Measurements from ENCODE around the gene TRMT2A.
A peak's percentile ranks its signal among the peaks of the same experiment; 100 is the strongest.

Gene TRMT2A

DNA sequence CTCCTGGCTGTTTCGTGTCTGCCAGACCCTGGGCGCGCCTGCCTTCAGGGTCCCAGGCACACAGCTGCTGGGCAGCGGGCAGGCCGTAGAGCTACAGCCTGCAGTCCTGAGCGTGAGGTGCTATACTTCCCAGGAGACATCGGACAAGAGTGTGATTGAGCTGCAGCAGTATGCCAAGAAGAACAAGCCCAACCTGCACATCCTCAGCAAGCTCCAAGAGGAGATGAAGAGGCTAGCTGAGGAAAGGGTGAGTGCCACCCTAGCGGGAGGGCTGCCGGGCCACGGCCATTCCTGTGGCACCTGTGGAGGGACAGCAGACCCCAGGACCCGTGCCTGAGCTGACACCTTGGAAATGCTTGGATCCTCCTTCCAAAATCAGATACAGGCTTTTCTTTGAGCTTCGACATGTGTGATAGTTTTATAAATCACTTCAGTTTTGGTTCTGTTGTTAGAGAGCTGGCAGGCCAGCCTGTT lies 8.2 kb downstream of the TRMT2A start:
- Mint-ChIP-seq H3K27me3 (no peaks in the 10 kb centered on the region), H3K9me3 (no peaks in the 10 kb centered on the region), H3K27ac (peak overlapping the region; percentile 65), H3K4me1 (peaks cover 21% of the 10 kb centered on the region), H3K36me3 (peaks cover 29% of the 10 kb centered on the region), H3K4me3 (no peak overlapping the region)
- no peak for ATAC-seq

- peaks cover 33% of the 10 kb centered on the region for H3K36me3 Mint-ChIP-seq
- no peaks in the 10 kb centered on the region for H3K9me3 Mint-ChIP-seq
- H3K4me3 Mint-ChIP-seq = no peak overlapping the region
- no peak for ATAC-seq
- H3K27ac Mint-ChIP-seq = peak overlapping the region; percentile 65
- peaks cover 20% of the 10 kb centered on the region for H3K4me1 Mint-ChIP-seq
- H3K27me3 Mint-ChIP-seq = no peaks in the 10 kb centered on the region
These were observed 8.9 kb downstream of the TRMT2A start for GRCh38 chr22:20107951-20108756.

GRCh38 chr22:20107471-20107901 lies 9.5 kb downstream of the TRMT2A start:
- H3K36me3 Mint-ChIP-seq = peaks cover 34% of the 10 kb centered on the region
- no peaks in the 10 kb centered on the region for H3K27me3 Mint-ChIP-seq
- peak overlapping the region; percentile 65 for H3K27ac Mint-ChIP-seq
- H3K4me1 Mint-ChIP-seq = peaks cover 17% of the 10 kb centered on the region
- no peaks in the 10 kb centered on the region for H3K9me3 Mint-ChIP-seq
- H3K4me3 Mint-ChIP-seq = no peak overlapping the region
- no peak for ATAC-seq

DNA sequence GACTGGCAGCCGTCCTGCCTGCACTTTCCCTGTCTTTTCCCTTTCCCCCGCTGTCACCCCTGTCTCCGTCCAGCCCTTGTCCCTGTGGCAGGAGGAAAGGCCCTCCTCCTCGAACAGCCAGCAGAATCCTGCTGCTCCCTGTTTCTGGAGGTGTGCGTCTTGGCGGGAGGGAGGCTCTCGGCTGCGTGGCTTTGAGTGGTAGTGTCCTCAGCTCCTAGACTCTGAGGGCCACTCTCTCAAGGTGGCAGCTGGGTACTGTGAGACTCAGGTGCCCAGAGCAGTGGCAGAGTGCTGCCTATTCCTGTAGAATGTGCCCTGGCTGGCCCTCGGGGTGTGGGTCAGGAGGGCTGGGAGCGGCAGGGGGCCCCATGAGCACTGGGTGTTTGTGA lies 10.2 kb downstream of the TRMT2A start:
- no peak overlapping the region for H3K4me3 Mint-ChIP-seq
- no peaks in the 10 kb centered on the region for H3K9me3 Mint-ChIP-seq
- no peak overlapping the region for H3K27ac Mint-ChIP-seq
- H3K27me3 Mint-ChIP-seq = no peaks in the 10 kb centered on the region
- no peak for ATAC-seq
- H3K36me3 Mint-ChIP-seq = peaks cover 41% of the 10 kb centered on the region
- H3K4me1 Mint-ChIP-seq = peaks cover 10% of the 10 kb centered on the region

DNA sequence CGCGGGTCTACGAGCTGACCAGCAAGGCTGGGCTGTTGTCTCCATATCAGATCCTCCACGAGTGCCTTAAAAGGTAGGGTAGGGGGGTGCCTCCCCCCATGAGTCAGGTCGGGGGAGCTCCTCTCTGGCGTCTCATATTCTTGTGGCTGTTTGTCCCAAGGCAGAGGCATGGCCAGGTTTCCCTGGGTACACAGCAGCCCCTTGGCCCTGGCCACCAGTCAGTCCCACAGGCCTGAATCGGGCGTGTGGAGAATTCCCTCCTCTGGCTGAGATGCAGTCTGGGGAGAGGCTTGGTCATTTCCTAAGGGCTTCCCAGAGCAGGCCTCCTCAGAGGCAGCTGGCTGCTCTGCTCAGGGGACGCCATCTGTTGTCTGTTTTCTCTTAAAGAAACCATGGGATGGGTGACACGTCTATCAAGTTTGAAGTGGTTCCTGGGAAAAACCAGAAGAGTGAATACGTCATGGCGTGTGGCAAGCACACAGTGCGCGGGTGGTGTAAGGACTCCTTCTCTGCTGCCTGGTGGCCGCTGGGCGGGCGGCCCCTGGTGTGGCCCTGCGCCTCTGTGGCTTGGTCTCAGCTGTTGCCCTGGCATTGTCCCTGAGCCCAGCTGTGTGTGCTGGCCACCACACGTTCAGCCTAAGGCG lies 10.7 kb downstream of the TRMT2A start:
- Mint-ChIP-seq H3K27ac (no peak overlapping the region), H3K36me3 (peaks cover 44% of the 10 kb centered on the region), H3K27me3 (no peaks in the 10 kb centered on the region), H3K4me3 (no peak overlapping the region), H3K4me1 (peaks cover 7% of the 10 kb centered on the region), H3K9me3 (no peaks in the 10 kb centered on the region)
- no peak for ATAC-seq

DNA sequence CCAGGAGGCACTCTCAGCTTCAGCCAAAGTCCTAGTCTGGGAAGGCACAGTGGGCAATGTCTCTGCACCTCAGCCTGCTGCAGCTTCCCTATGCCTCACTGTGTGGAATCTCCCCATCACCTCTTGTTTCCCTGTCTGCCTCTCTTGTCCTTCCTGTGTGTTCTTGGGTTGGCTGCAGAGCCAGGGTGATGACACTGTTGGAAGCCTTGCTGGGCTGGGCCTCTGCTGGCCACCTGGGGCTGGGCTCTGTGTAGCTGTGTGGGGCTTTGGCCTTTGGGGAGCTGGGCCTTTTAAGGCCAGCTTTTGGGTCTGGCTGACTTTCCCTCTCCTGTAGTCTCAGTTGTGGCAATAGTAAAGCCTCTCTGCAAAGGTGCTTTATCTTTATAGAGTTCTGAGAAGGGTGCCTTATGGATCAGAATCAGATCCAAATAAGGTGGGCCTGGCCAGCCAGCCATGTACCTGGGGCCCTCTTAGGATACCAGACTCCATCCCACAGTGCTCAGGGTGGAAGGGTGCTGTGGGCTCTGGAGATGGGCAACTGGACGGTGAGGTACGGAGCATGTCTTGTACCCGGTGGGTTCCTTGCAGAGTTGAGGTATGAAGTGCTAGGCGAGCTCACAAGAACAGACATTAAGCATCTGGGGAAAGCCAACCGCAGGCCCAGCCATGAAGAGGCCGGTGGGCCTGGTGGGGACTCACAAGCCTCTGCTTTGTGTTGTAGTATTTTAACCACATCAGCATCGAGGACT lies 11.4 kb downstream of the TRMT2A start:
- no peak for ATAC-seq
- Mint-ChIP-seq H3K4me1 (peaks cover under 1% of the 10 kb centered on the region), H3K27ac (no peak overlapping the region), H3K4me3 (no peak overlapping the region), H3K36me3 (peaks cover 48% of the 10 kb centered on the region), H3K27me3 (no peaks in the 10 kb centered on the region), H3K9me3 (no peaks in the 10 kb centered on the region)

GRCh38 chr22:20102203-20102780 lies 14.7 kb downstream of the TRMT2A start:
- H3K36me3 Mint-ChIP-seq = peaks cover 54% of the 10 kb centered on the region
- no peak for ATAC-seq
- no peaks in the 10 kb centered on the region for H3K9me3 Mint-ChIP-seq
- no peak overlapping the region for H3K27ac Mint-ChIP-seq
- H3K4me3 Mint-ChIP-seq = no peak overlapping the region
- H3K27me3 Mint-ChIP-seq = no peaks in the 10 kb centered on the region
- H3K4me1 Mint-ChIP-seq = no peaks in the 10 kb centered on the region

GRCh38 chr22:20101638-20102037 lies 15.4 kb downstream of the TRMT2A start:
- Mint-ChIP-seq H3K27me3 (no peaks in the 10 kb centered on the region), H3K36me3 (peaks cover 54% of the 10 kb centered on the region), H3K4me1 (no peaks in the 10 kb centered on the region), H3K27ac (no peak overlapping the region), H3K4me3 (no peak overlapping the region), H3K9me3 (no peaks in the 10 kb centered on the region)
- ATAC-seq = no peak

DNA sequence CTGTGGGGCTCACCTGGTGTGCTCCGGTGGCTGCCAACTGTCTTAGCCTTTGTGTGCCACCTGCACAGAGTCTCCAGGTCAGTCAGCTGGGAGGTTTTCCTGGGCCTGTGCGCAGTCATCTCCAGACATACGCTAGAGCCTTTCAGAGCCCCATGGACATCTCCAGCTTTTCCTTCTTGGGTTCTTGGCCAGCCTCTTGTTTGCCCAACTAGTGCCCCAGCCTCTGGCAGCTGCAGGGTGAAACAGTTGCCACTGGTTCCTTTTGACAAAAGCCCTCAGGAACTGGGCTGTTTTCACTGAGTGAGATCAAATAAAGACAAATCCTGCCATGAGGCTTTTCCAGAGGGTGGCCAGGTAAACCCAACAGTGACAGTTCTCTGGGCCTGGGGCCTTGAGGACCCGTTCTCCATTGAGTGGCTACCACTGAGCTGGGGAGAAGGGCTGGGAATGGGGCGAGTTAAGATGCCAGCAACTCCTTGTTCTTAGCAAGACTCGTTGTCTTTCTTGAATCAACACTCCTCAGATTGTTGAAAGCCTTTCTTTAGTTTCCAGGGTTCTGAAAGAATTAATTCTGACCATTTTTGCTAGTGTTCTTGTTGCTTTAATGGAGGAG lies 17.8 kb downstream of the TRMT2A start:
- Mint-ChIP-seq H3K9me3 (no peaks in the 10 kb centered on the region), H3K4me1 (no peaks in the 10 kb centered on the region), H3K27me3 (no peaks in the 10 kb centered on the region), H3K27ac (no peak overlapping the region), H3K4me3 (no peak overlapping the region), H3K36me3 (peaks cover 73% of the 10 kb centered on the region)
- no peak for ATAC-seq

GRCh38 chr22:20096574-20097420 lies 20.2 kb downstream of the TRMT2A start:
- Mint-ChIP-seq H3K36me3 (peaks cover 79% of the 10 kb centered on the region), H3K9me3 (no peaks in the 10 kb centered on the region), H3K4me1 (no peaks in the 10 kb centered on the region), H3K27me3 (no peaks in the 10 kb centered on the region), H3K27ac (no peak overlapping the region), H3K4me3 (no peak overlapping the region)
- no peak for ATAC-seq

DNA sequence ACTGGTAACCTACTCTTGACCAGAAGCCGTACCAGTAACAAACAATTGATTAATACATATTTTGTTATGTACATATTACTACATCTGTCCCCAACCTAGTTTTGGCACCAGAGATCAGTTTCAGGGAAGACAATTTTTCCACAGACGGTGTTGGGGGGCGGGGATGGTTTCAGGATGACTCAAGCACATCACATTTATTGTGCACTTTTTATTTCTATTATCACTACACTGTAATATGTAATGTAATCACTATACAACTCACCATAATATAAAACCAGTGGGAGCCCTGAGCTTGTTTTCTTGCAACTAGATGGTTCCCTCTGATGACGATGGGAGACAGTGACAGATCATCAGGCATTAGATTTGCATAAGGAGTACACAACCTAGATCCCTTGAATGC lies 21.5 kb downstream of the TRMT2A start:
- no peak for ATAC-seq
- Mint-ChIP-seq H3K4me1 (no peaks in the 10 kb centered on the region), H3K27ac (no peak overlapping the region), H3K36me3 (peaks cover 84% of the 10 kb centered on the region), H3K4me3 (no peak overlapping the region), H3K9me3 (no peaks in the 10 kb centered on the region), H3K27me3 (no peaks in the 10 kb centered on the region)

DNA sequence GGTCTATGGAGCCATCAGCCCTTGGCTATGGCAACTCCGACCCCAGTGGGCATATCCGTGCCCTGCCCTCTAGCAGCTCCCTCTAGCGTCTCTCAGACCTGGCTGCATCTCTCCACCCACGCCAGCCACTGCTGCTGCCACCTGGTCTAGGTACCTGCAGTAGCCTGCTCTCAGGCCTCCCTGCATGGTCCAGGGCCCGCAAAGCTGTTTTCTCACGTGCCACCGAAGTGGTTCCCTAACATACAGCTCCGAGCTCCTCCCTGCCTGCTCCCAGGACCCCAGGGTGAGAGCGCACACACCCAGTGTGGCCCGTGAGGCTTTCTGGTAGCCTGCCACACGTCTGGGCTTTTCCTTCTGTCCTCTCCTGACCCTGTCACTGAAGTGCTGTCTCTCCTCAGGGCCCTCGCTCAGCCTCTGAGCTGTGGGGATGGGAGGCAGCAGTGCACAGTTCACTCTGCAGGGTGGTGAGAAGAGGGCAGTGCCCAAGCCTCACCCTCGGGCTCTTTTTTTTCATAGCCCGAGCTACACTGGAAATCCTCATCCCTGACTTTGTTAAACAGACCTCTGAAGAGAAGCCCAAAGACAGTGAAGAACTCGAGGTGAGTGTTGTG lies 22.7 kb downstream of the TRMT2A start:
- Mint-ChIP-seq H3K4me1 (no peaks in the 10 kb centered on the region), H3K36me3 (peaks cover 89% of the 10 kb centered on the region), H3K4me3 (no peak overlapping the region), H3K27ac (no peak overlapping the region), H3K27me3 (no peaks in the 10 kb centered on the region), H3K9me3 (no peaks in the 10 kb centered on the region)
- no peak for ATAC-seq

DNA sequence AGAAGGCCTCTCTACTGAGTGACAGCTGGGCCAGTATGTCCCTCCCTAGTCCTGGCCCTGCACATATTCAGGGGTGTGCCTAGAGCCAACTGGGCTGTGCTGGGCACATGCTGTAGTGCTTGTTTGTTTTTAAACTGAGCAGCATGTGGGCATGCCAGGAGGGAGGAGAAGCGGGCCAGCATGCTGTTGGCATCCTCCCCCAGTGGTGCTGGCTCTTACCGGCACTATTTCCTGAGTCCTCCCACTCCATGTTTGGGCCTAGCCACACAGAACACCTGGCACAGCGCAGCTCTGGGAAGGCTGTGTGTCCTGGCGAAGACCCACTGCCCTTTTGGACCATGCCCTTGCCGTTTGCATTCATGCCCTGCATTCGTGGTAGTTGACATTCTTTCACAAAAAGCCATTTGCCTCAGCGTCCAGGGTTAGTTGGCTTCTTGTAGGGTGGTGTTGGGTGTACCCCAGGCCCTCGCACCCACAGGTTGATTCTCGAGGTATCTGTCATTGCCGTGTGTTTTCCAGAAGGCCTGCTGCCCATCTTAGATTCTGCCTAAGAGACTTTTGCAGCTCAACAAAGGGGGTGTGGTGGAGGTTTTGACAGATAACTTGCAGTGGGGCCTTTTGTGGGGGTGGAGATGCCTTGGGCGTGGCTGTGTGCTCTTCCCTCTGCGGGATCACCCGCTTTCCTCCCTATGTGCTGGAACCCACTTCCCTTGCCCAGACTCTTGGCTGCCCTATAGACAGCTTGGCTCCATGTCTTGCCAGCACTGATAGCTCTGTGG lies 23.4 kb downstream of the TRMT2A start:
- no peak overlapping the region for H3K27ac Mint-ChIP-seq
- H3K4me3 Mint-ChIP-seq = no peak overlapping the region

More for the DNA sequence above, 23.4 kb downstream of the TRMT2A start:
- no peaks in the 10 kb centered on the region for H3K9me3 Mint-ChIP-seq
- ATAC-seq = no peak
- H3K27me3 Mint-ChIP-seq = no peaks in the 10 kb centered on the region
- H3K4me1 Mint-ChIP-seq = no peaks in the 10 kb centered on the region
- peaks cover 95% of the 10 kb centered on the region for H3K36me3 Mint-ChIP-seq

Data from stimulated activated memory B cell treated with anti-CD40 and anti-IgM and Interleukin-4, amounts not matched to agents 10 μg/mL and 1 μg/mL and 100 μg/mL, for 72 hours (primary cell).